NOMO-1 treated with DMSO at 0.1 percent for 48 hours (cell line): ENCODE measurements around the gene WASF3.

Source experiments
- DNase-seq: peaks from one replicate; lab custom pipeline; 2025; ENCODE audit not compliant: unreplicated experiment; lab: John Stamatoyannopoulos, UW

WASF3 gene

GRCh38 chr13:26587251-26587650 lies 29.8 kb downstream of the WASF3 start:
- DNase-seq, result no peak

GRCh38 chr13:26589226-26589625 lies 31.7 kb downstream of the WASF3 start:
- no peak for DNase-seq

- no peak for DNase-seq
These were observed 32.3 kb downstream of the WASF3 start for GRCh38 chr13:26589754-26590153.

- DNase-seq, result no peak
These were observed 32.9 kb downstream of the WASF3 start for GRCh38 chr13:26590379-26590778.

GRCh38 chr13:26590951-26591350 lies 33.5 kb downstream of the WASF3 start:
- DNase-seq, result no peak

- DNase-seq, result no peak
These were observed 34.2 kb downstream of the WASF3 start for GRCh38 chr13:26591672-26592071.

GRCh38 chr13:26593661-26594060 lies 36.2 kb downstream of the WASF3 start:
- DNase-seq, result no peak

GRCh38 chr13:26594363-26594762 lies 36.9 kb downstream of the WASF3 start:
- no peak for DNase-seq

GRCh38 chr13:26596458-26596857 lies 39.0 kb downstream of the WASF3 start:
- DNase-seq, result no peak

- DNase-seq, result no peak
These were observed 41.9 kb downstream of the WASF3 start for GRCh38 chr13:26599403-26599802.

GRCh38 chr13:26599860-26600259 lies 42.4 kb downstream of the WASF3 start:
- DNase-seq, result no peak

GRCh38 chr13:26600343-26600742 lies 42.9 kb downstream of the WASF3 start:
- DNase-seq, result no peak

GRCh38 chr13:26601669-26602068 lies 44.2 kb downstream of the WASF3 start:
- DNase-seq, result peak; percentile 36

- no peak for DNase-seq
These were observed 45.3 kb downstream of the WASF3 start for GRCh38 chr13:26602783-26603182.

GRCh38 chr13:26604784-26605545 lies 47.5 kb downstream of the WASF3 start:
- no peak for DNase-seq

GRCh38 chr13:26605845-26606244 lies 48.4 kb downstream of the WASF3 start:
- no peak for DNase-seq

- no peak for DNase-seq
These were observed 49.1 kb downstream of the WASF3 start for GRCh38 chr13:26606631-26607030.

- DNase-seq, result no peak
These were observed 57.2 kb downstream of the WASF3 start for GRCh38 chr13:26614721-26615120.

GRCh38 chr13:26616126-26616525 lies 58.6 kb downstream of the WASF3 start:
- DNase-seq, result no peak

- DNase-seq, result no peak
These were observed 61.2 kb downstream of the WASF3 start for GRCh38 chr13:26618726-26619125.

- DNase-seq, result no peak
These were observed 61.9 kb downstream of the WASF3 start for GRCh38 chr13:26619358-26619757.

- DNase-seq, result no peak
These were observed 64.4 kb downstream of the WASF3 start for GRCh38 chr13:26621731-26622401.

GRCh38 chr13:26623125-26623524 lies 65.6 kb downstream of the WASF3 start:
- DNase-seq, result no peak
